Measurements from ENCODE around the gene CAPS2.
"Not testable (repeated sequence)": the region's sequence is repeated elsewhere in the genome, so short reads cannot be mapped to it uniquely, and the experiment has no call there.

Gene CAPS2

GRCh38 chr12:75329918-75330826, at the start of gene CAPS2:
Gene CAPS2, minus strand, starts transcription at chr12:75330324. Its CDS starts 3,826 bp downstream, at chr12:75326498.
- DNase-seq (ENCODE audit: low read depth in 3 of 3), result peak; percentile 21 to 43 (median 29)

DNA sequence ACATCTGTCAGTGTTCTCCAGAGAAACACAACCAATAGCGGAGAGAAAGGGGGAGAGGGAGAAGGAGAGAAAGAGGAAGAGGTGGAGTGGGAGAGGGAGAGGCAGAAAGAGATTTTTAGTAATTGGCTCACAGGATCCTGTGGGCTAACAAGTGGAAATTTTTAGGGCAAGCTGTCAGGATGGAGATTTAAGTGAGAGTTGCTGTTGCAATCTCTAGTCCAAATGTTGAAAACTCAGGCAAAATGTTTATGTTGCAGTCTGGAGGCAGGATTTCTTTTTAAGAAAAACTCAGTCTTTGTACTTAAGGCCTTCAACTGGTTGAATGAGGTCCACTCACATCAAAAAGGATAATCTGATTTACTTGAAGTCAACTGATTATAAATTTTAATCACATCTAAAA, 48.2 kb upstream of the CAPS2 start:
- no peak for DNase-seq (ENCODE audit: low read depth in 3 of 3)

GRCh38 chr12:75374971-75375370, 44.8 kb upstream of the CAPS2 start:
- DNase-seq (ENCODE audit: low read depth in 3 of 3), result no peak

DNA sequence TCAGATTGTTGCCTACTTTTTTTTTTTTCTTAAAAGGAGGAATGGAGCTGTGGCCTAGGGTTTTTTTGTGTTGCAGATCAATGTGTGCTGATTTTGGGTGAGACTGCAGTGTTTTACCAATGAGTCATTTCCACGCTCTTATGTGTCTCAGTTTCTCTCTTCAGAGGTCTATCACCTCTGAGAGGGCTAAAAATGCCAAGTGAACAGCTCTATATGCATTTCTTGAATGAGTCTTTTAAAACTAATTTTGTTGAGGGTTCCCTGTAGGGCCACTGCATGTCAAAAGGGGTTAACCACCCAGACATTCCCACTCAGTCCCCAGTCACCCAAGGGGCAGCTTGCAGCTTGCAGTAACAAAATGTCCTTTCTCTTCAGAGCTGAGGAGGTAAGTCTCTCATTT, 36.5 kb upstream of the CAPS2 start:
- no peak for DNase-seq (ENCODE audit: low read depth in 3 of 3)

GRCh38 chr12:75364919-75365318, 34.8 kb upstream of the CAPS2 start:
- no peak for DNase-seq (ENCODE audit: low read depth in 3 of 3)

GRCh38 chr12:75361408-75361807, 31.3 kb upstream of the CAPS2 start:
- no peak for DNase-seq (ENCODE audit: low read depth in 3 of 3)

DNA sequence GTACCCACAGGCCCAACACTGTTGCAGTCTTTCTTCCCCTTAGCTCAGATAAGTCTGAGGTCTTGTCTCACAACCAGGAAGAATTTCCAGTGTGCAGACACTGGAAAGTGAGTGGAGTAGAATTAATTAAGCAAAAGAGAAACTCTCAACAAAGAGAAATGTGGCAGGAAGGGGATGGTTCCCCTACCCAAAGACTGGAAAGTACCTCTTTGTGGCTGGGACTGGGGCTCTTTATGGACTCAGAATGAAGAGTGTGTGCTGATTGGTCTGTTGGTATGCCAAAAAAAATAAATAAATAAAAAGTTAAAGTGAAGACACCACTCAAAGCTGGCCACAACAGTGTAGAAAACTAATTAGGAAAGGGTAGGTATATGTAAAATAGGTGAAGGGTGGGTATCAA, 30.8 kb upstream of the CAPS2 start:
- DNase-seq (ENCODE audit: low read depth in 3 of 3), result no peak

GRCh38 chr12:75354011-75354410, 23.9 kb upstream of the CAPS2 start:
- no peak for DNase-seq (ENCODE audit: low read depth in 3 of 3)

GRCh38 chr12:75350413-75350812, 20.3 kb upstream of the CAPS2 start:
- DNase-seq (ENCODE audit: low read depth in 3 of 3), result no peak

- DNase-seq (ENCODE audit: low read depth in 3 of 3), result no peak
These were observed 19.8 kb upstream of the CAPS2 start for GRCh38 chr12:75349946-75350345.

GRCh38 chr12:75346215-75346614, 16.1 kb upstream of the CAPS2 start:
- DNase-seq (ENCODE audit: low read depth in 3 of 3), result not testable (repeated sequence)

- DNase-seq (ENCODE audit: low read depth in 3 of 3), result no peak
These were observed 15.4 kb upstream of the CAPS2 start for GRCh38 chr12:75345531-75345930.

DNA sequence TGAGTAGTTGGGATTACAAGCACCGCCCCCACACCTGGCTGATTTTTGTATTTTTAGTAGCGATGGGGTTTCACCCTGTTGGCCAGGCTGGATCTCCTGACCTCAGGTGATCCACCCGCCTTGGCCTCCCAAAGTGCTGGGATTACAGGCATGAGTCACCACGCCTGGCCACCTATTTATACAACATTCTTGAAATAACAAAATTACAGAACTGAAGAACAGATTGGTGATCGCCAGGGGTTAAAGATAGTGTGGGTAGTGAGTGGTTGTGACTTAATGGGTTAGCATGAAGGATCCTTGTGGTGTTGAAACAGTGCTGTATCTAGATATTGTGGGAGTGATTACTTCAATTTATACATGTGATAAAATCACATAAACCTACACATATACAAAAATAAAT, 11.7 kb upstream of the CAPS2 start:
- DNase-seq (ENCODE audit: low read depth in 3 of 3), result no peak

GRCh38 chr12:75337905-75338304, 7.8 kb upstream of the CAPS2 start:
- DNase-seq (ENCODE audit: low read depth in 3 of 3), result no peak

DNA sequence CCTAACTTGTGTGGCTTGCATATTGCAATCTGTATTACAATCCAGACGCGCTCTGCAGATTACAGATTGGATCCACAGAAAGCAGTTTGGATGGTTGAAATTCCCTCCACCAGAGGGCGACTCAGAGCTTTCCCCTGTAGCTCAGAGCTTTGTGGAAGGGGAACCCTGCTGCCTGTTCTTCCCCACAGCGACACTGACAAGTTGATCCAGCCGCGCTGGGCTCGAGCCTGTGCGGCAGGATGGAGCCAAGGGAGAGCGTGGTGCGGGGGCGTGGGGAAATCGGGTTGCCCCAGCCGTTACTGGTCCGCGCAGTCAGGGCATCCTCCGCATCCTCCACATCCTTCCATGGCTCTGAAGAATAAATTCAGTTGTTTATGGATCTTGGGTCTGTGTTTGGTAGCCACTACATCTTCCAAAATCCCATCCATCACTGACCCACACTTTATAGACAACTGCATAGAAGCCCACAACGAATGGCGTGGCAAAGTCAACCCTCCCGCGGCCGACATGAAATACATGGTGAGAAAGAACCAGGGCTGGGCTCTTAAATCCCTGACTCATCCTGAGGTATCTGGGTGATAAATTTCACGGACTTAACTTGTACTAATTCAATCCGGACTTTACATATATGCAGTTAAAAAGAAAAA, 4.4 kb upstream of the CAPS2 start, which contains the start of gene GLIPR1L1:
Gene GLIPR1L1 (plus strand): TSS at position 287 of the 647 bp plus-strand sequence. CDS start 59 bp downstream, at position 346.
- DNase-seq (ENCODE audit: low read depth in 3 of 3), result peak; percentile 47 to 70 (median 59)

DNA sequence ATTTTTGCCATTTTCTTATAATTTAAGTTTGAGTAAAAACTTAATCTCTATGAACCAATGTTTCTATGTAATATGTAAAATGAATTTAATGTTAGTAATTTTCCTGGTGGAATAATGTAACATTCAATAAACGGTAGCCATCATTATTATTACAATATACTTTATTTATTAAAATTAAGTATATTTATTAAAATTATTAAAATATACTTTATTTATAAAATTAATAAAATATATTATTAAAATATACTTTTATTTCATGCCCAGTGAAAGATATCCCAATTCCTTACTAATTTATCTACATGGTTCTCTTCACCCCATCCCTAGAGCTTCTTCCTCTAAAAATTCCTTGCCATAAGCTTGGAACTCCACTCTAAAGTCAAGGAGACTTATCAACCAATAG, 2.5 kb downstream of the CAPS2 start:
- DNase-seq (ENCODE audit: low read depth in 3 of 3), result no peak

- DNase-seq (ENCODE audit: low read depth in 3 of 3), result no peak
These were observed 6.5 kb downstream of the CAPS2 start for GRCh38 chr12:75323663-75324062.

DNA sequence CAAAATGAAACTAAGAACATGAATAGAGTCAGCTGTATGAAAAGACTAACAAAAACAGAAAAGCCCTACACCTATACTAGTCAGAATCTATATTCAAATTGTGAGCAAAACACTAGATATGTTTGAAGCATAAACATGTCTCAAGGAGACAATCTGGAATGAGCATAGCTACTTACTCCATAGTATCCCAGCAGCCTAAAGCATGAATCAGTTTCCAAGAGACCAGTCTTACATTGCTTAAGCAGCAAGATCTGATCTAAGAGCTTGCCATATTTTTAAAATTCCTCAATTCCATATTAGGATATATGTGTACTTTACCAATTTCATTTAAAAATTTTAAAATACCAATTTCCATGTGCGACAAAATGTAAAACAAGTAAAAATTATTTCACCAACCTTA, 7.7 kb downstream of the CAPS2 start:
- DNase-seq (ENCODE audit: low read depth in 3 of 3), result no peak

GRCh38 chr12:75317784-75318183, 12.3 kb downstream of the CAPS2 start:
- DNase-seq (ENCODE audit: low read depth in 3 of 3), result no peak

- no peak for DNase-seq (ENCODE audit: low read depth in 3 of 3)
These were observed 14.6 kb downstream of the CAPS2 start for GRCh38 chr12:75315518-75315917.

DNA sequence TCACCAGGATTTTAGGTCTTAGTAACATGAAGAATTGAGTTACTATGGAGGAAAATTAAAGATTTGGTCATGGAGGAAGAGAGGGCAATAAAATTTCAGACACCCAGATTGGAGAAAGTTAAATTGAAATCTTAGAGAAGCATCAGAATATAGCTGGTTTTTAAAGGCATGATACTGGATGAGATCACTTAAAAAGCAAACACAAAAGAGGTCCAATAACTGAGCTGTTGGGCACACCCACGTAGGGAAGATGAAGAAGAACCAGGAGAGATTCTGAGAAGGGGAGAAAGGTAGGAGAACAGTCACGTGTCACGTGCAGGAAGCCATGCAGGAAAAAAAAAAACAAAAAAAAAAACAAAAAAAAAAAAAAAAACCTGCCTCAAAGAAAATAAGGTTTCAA, 18.8 kb downstream of the CAPS2 start:
- no peak for DNase-seq (ENCODE audit: low read depth in 3 of 3)

DNA sequence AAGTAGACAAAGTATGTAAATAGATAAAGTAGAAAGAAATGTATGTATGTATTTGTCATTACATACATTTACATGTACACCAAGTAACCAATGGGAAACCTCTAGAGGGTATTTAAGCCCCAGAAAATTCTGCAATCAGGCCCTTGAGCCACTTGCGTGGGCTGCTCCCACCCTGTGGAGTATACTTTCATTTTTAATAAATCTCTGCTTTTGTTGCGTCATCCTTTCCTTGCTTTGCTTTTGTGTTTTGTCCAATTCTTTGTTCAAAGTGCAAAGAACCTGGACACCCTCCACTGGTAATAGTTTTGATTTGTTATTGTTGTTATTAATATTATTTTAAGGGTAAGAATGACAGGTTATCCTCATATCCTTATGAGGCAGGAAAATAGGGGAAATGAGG, 21.8 kb downstream of the CAPS2 start:
- DNase-seq (ENCODE audit: low read depth in 3 of 3), result no peak
